LNCaP clone FGC (cell line): ENCODE results near the gene CTR9.

Experiments used
- DNase-seq: peaks from one replicate; pipeline ENCODE4 v3.0.0-alpha.2; 2011; ENCODE audit warnings: low read depth
- H3K4me3 ChIP-seq: 2 replicates; pipeline ENCODE4 v1.5.1; 2011; ENCODE audit warnings: mild to moderate bottlenecking, low read depth, low read length, control low read depth
- CTCF ChIP-seq: IDR thresholded peaks from 2 replicates; pipeline ENCODE4 v1.5.1; 2012; ENCODE audit warnings: mild to moderate bottlenecking; ENCODE audit not compliant: control insufficient read depth, insufficient read depth; ENCODE audit errors: extremely low read depth

The CTR9 gene

GRCh38 chr11:10750838-10751580 lies at the start of gene CTR9:
Gene CTR9 (plus strand): TSS chr11:10751246. CDS start chr11:10751413, 167 bp downstream.
- DNase-seq: peak; percentile 87
- TF ChIP-seq CTCF: peak; percentile 39
- H3K4me3 ChIP-seq: peak within 1 kb of the TSS; percentile 66

GRCh38 chr11:10701982-10702381 lies 49.1 kb upstream of the CTR9 start:
- no peak for DNase-seq
- no peak overlapping the region for H3K4me3 ChIP-seq
- no peak for TF ChIP-seq CTCF

GRCh38 chr11:10708131-10708530 lies 42.9 kb upstream of the CTR9 start:
- no peak for DNase-seq
- no peak for TF ChIP-seq CTCF
- no peak overlapping the region for H3K4me3 ChIP-seq

- DNase-seq: no peak
- H3K4me3 ChIP-seq: no peak overlapping the region
- TF ChIP-seq CTCF: no peak
Measured at GRCh38 chr11:10709299-10710086, 41.6 kb upstream of the CTR9 start.

GRCh38 chr11:10715571-10715970 lies 35.5 kb upstream of the CTR9 start:
- DNase-seq: no peak
- TF ChIP-seq CTCF: no peak
- H3K4me3 ChIP-seq: no peak overlapping the region

DNA sequence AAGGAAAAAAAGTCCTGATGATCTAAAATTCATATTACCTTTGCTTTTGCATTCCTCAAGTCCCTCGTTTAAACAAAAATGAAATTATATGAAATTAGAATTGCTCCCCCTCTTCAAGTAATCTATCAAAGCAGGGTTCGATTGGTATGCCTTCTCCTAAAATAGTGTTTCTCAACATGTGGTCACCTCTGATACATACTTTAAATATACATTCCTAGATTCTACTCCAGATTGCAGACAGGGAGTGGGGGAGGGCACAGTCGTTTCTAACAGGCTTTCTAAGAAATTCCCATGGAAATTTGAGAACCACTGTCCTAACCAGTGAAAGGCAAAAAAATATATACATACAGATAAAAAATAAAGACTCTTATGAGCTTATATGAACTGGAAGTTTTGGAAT lies 34.9 kb upstream of the CTR9 start:
- no peak for DNase-seq
- no peak for TF ChIP-seq CTCF
- no peak overlapping the region for H3K4me3 ChIP-seq
